ENCODE data around the gene MAP3K15.
A peak's percentile ranks its signal among the peaks of the same experiment; 100 is the strongest.

Gene MAP3K15

GRCh38 chrX:19403696-19404095 lies 111.6 kb downstream of the MAP3K15 start:
- DNase-seq (ENCODE audit: low read depth, low spot score) = no peak

- no peak for DNase-seq (ENCODE audit: low read depth, low spot score)
Observed at GRCh38 chrX:19392703-19393102, 122.6 kb downstream of the MAP3K15 start.

- DNase-seq (ENCODE audit: low read depth, low spot score) = no peak
Observed at GRCh38 chrX:19392078-19392477, 123.2 kb downstream of the MAP3K15 start.

GRCh38 chrX:19389227-19389845 lies 126.0 kb downstream of the MAP3K15 start:
- no peak for DNase-seq (ENCODE audit: low read depth, low spot score)

- DNase-seq (ENCODE audit: low read depth, low spot score) = no peak
Observed at GRCh38 chrX:19388741-19389140, 126.6 kb downstream of the MAP3K15 start.

- DNase-seq (ENCODE audit: low read depth, low spot score) = no peak
Observed at GRCh38 chrX:19388064-19388679, 127.1 kb downstream of the MAP3K15 start.

GRCh38 chrX:19386679-19387078 lies 128.6 kb downstream of the MAP3K15 start:
- DNase-seq (ENCODE audit: low read depth, low spot score) = no peak

GRCh38 chrX:19382555-19383145 lies 132.7 kb downstream of the MAP3K15 start:
- peak; percentile 8 for DNase-seq (ENCODE audit: low read depth, low spot score)

GRCh38 chrX:19381326-19381725 lies 134.0 kb downstream of the MAP3K15 start:
- DNase-seq (ENCODE audit: low read depth, low spot score) = no peak

- no peak for DNase-seq (ENCODE audit: low read depth, low spot score)
Observed at GRCh38 chrX:19377799-19378198, 137.5 kb downstream of the MAP3K15 start.

GRCh38 chrX:19375546-19375945 lies 139.8 kb downstream of the MAP3K15 start:
- no peak for DNase-seq (ENCODE audit: low read depth, low spot score)

- DNase-seq (ENCODE audit: low read depth, low spot score) = no peak
Observed at GRCh38 chrX:19373351-19373891, 141.9 kb downstream of the MAP3K15 start.

- no peak for DNase-seq (ENCODE audit: low read depth, low spot score)
Observed at GRCh38 chrX:19372547-19373331, 142.6 kb downstream of the MAP3K15 start.

GRCh38 chrX:19372170-19372546 lies 143.2 kb downstream of the MAP3K15 start:
- DNase-seq (ENCODE audit: low read depth, low spot score) = peak; percentile 17

- no peak for DNase-seq (ENCODE audit: low read depth, low spot score)
Observed at GRCh38 chrX:19370061-19370460, 145.2 kb downstream of the MAP3K15 start.

- DNase-seq (ENCODE audit: low read depth, low spot score) = no peak
Observed at GRCh38 chrX:19368576-19368975, 146.7 kb downstream of the MAP3K15 start.

GRCh38 chrX:19361701-19362100 lies 153.6 kb downstream of the MAP3K15 start:
- DNase-seq (ENCODE audit: low read depth, low spot score) = no peak

GRCh38 chrX:19360903-19361302 lies 154.4 kb downstream of the MAP3K15 start:
- DNase-seq (ENCODE audit: low read depth, low spot score) = no peak

- no peak for DNase-seq (ENCODE audit: low read depth, low spot score)
Observed at GRCh38 chrX:19358521-19358920, 156.8 kb downstream of the MAP3K15 start.

- DNase-seq (ENCODE audit: low read depth, low spot score) = no peak
Observed at GRCh38 chrX:19354625-19355024, 160.7 kb downstream of the MAP3K15 start.

GRCh38 chrX:19350941-19351384 lies 164.3 kb downstream of the MAP3K15 start:
- no peak for DNase-seq (ENCODE audit: low read depth, low spot score)

GRCh38 chrX:19349264-19349663 lies 166.0 kb downstream of the MAP3K15 start:
- no peak for DNase-seq (ENCODE audit: low read depth, low spot score)
